Body of pancreas (tissue), 4 donors: ENCODE results near the gene ITGA2. TPM values are rescaled to one million over a fixed set of nuclear protein-coding genes. Genes with fewer than 3 reads are reported as not detected.

Experiments used
- ATAC-seq: fragments of 150-250 bp; one replicate; pipeline ENCODE4 v1.9.1; 2016
- DNase-seq, 4 donors: peaks; one replicate each; pipeline ENCODE4 v3.0.0-alpha.2; 2019
- H3K27ac ChIP-seq, 4 donors: fragments of 200-600 bp; sonication (generic); 1 replicate in 3 of 4; 2 replicates in 1 of 4; pipeline versions ENCODE4 v1.5.1 to v1.6.1; 2016 to 2019; ENCODE audit warnings: mild to moderate bottlenecking in 1 of 4, mixed read lengths in 1 of 4, moderate library complexity in 1 of 4
- H3K27me3 ChIP-seq, 2 donors: fragments of 200-600 bp; sonication (generic); one replicate each; pipeline ENCODE4 v1.6.0; 2016; ENCODE audit warnings: mild to moderate bottlenecking in 1 of 2
- H3K36me3 ChIP-seq, 2 donors: fragments of 200-600 bp; sonication (generic); replicated peaks in 1 of 2; 2 replicates each; pipeline ENCODE4 v1.5.1; 2016; ENCODE audit warnings: low read depth in 2 of 2; ENCODE audit not compliant: insufficient read depth in 1 of 2
- H3K4me1 ChIP-seq: fragments of 200-600 bp; sonication (generic); one replicate; pipeline ENCODE4 v1.6.0; 2016
- H3K4me3 ChIP-seq, 2 donors: fragments of 200-600 bp; sonication (generic); 1 replicate in 1 of 2; 2 replicates in 1 of 2; pipeline ENCODE4 v1.5.1; 2016 to 2019
- H3K9me3 ChIP-seq, 3 donors: fragments of 200-600 bp; sonication (generic); 1 replicate in 2 of 3; 2 replicates in 1 of 3; pipeline ENCODE4 v1.5.1; 2016
- POLR2A ChIP-seq, 3 donors: fragments of 450-650 bp; IDR thresholded peaks; one replicate each; pipeline ENCODE4 v1.6.1; 2016; ENCODE audit warnings: antibody characterized with exemption in 3 of 3, mild to moderate bottlenecking in 2 of 3
- WGBS, 2 donors: methylation state at CpG; one replicate each; pipeline ENCODE4 v1.1.5; 2017; 5-methylcytosine and 5-hydroxymethylcytosine counted together
- intact Hi-C: fragments of 100-400 bp; cut with DNase I; formaldehyde crosslinking; loops from one replicate; pipeline ENCODE4 v1.15.1; 2023
- total RNA-seq, 2 donors: library from RNA; depleted of rRNA; stranded (reverse); fragments of >200 nt; gene quantifications; one replicate each; pipeline ENCODE4 v1.1.0, GENCODE V29; 2016
- TF ChIP-seq, protein P1 (sequence below), 7 experiments: fragments of 450-650 bp in 4 of 7; fragments of 200-600 bp in 3 of 7; sonication (generic) in 3 of 7; IDR thresholded peaks; one replicate each; pipeline ENCODE4 v1.5.1; 2016 to 2019; ENCODE audit warnings: antibody characterized with exemption in 7 of 7

Gene ITGA2
- total RNA-seq, 2 donors from 2014 or later = 4.0 to 4.4 TPM

DNA sequence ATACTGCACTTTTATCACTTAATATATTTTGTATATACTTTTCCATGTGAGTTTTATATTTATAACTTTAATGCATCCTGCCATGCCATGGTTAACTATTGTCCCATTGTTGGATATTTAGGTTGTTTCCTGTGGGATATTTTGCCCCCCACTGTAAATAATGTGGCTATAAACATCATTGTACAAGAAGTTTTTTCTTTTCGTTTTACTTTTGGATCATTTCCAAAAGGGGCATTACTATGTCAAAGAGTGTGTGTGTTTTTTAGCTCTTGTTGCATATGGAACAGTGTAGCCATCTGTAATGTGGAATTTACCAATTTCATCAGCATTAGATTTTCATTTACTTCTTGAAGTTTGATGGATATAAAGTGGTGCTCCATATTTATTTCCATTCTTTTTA lies 13.3 kb downstream of the ITGA2 start:
- intact Hi-C loops = no loop called here

GRCh38 chr5:53003144-53003543 lies 14.0 kb downstream of the ITGA2 start:
- no peak for ATAC-seq
- H3K4me3 ChIP-seq = no peak overlapping the region
- no peak overlapping the region for H3K27ac ChIP-seq
- H3K36me3 ChIP-seq = no peaks in the 10 kb centered on the region
- no peaks in the 10 kb centered on the region for H3K9me3 ChIP-seq
- TF ChIP-seq, protein P1, sequence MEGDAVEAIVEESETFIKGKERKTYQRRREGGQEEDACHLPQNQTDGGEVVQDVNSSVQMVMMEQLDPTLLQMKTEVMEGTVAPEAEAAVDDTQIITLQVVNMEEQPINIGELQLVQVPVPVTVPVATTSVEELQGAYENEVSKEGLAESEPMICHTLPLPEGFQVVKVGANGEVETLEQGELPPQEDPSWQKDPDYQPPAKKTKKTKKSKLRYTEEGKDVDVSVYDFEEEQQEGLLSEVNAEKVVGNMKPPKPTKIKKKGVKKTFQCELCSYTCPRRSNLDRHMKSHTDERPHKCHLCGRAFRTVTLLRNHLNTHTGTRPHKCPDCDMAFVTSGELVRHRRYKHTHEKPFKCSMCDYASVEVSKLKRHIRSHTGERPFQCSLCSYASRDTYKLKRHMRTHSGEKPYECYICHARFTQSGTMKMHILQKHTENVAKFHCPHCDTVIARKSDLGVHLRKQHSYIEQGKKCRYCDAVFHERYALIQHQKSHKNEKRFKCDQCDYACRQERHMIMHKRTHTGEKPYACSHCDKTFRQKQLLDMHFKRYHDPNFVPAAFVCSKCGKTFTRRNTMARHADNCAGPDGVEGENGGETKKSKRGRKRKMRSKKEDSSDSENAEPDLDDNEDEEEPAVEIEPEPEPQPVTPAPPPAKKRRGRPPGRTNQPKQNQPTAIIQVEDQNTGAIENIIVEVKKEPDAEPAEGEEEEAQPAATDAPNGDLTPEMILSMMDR (IDR thresholded peaks at IDR 0.05) = no peak
- no peak for TF ChIP-seq POLR2A (IDR thresholded peaks at IDR 0.05)
- WGBS, 2 donors = 73 to 82% methylated on average over 1 of the region's 1 CpG
- intact Hi-C loops = no loop called here
- no peak for DNase-seq
- no peaks in the 10 kb centered on the region for H3K4me1 ChIP-seq
- no peaks in the 10 kb centered on the region for H3K27me3 ChIP-seq

More for the DNA sequence above, 13.3 kb downstream of the ITGA2 start:
- Histone ChIP-seq H3K27me3 (no peaks in the 10 kb centered on the region), H3K9me3 (no peaks in the 10 kb centered on the region), H3K36me3 (no peaks in the 10 kb centered on the region), H3K4me1 (no peaks in the 10 kb centered on the region), H3K4me3 (no peak overlapping the region), H3K27ac (no peak overlapping the region)
- ATAC-seq (no peak), DNase-seq (no peak)
- TF ChIP-seq, protein P1 (IDR thresholded peaks at IDR 0.05) = no peak
- TF ChIP-seq POLR2A (IDR thresholded peaks at IDR 0.05) = no peak
- 77 to 91% methylated on average over 1 of the region's 1 CpG for WGBS, 2 donors

DNA sequence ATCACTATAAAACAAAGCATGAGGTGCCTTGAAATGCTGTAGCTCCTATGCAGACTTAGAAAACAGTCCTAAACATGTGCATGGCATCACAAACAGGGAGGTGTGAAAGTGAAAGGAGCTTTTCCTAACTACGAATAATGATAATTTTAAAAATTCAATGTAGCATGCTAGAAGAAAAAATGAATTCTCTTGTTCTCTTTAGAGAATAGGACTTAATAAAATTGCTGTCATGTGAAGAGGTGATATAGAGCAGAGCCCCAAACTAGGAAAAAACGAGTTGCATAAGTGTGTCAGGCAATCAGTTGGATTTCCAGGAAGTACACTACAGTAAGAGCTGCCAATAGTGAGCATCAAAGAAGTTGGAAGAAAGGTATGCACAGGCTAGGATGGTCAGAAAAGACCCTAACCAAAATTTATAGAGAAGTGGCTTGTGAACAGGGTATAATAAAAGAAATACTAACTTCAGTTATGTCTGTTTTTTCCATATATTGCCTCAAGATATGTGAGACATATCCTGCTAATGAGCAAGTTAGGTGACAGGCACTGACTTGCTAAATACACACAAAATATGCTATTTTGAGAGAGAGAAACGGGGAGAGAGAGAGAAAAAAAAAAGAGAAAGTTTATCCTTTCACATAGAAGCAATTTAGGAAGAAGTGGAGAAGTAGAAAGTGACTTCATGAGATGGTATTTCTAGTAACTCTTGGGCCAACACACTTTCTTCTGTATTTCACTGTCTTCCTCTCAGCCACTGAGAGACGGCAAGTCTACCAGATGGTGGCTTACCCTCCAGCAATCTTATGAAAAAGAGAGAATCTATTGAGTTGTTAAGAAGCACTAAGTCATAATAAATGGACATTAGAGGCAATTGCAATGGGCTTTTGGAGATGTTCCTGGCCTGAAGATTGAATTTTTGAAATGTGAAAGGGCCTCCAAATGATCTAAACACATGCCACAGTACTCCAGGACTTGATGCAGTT lies 18.0 kb downstream of the ITGA2 start:
- Histone ChIP-seq H3K36me3 (no peaks in the 10 kb centered on the region), H3K27me3 (no peaks in the 10 kb centered on the region), H3K27ac (no peak overlapping the region), H3K4me3 (no peak overlapping the region), H3K9me3 (no peaks in the 10 kb centered on the region), H3K4me1 (no peaks in the 10 kb centered on the region)
- WGBS, 2 donors = 53 to 54% methylated on average over 4 of the region's 4 CpGs
- ATAC-seq (no peak), DNase-seq (no peak)
- intact Hi-C loops = no loop called here
- no peak for TF ChIP-seq POLR2A (IDR thresholded peaks at IDR 0.05)

GRCh38 chr5:53008751-53009150 lies 19.6 kb downstream of the ITGA2 start:
- Histone ChIP-seq H3K4me1 (no peaks in the 10 kb centered on the region), H3K27ac (no peak overlapping the region), H3K27me3 (no peaks in the 10 kb centered on the region), H3K4me3 (no peak overlapping the region), H3K9me3 (no peaks in the 10 kb centered on the region), H3K36me3 (no peaks in the 10 kb centered on the region)
- WGBS, 2 donors = 25 to 56% methylated on average over 1 of the region's 1 CpG
- intact Hi-C loops = no loop called here
- ATAC-seq (no peak), DNase-seq (no peak)
- no peak for TF ChIP-seq POLR2A (IDR thresholded peaks at IDR 0.05)

DNA sequence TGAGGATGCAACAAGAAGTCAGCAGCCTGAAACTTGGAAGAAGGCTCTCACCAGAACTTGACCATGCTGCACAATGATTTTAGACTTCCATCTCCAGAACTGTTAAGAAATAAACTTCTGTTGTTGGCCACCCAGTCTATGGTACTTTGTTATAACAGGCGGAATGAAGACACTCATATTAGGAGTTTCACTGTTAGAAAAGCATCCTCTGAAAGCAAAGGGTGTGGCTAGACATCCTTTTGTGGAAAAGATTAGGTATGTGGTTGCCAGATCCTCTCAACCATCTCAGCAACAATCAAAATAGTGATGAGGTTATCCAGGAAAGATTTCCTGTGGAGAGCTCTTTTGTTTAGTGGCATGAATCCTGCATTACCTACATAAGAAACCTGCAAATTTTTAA lies 20.7 kb downstream of the ITGA2 start:
- whole genome bisulfite sequencing, 2 donors = 81 to 88% methylated on average over 1 of the region's 1 CpG
- ATAC-seq = no peak

More for the DNA sequence above, 20.7 kb downstream of the ITGA2 start:
- Histone ChIP-seq H3K4me3 (no peak overlapping the region), H3K27ac (no peak overlapping the region), H3K9me3 (no peaks in the 10 kb centered on the region), H3K36me3 (no peaks in the 10 kb centered on the region), H3K4me1 (no peaks in the 10 kb centered on the region), H3K27me3 (no peaks in the 10 kb centered on the region)
- DNase-seq = no peak
- TF ChIP-seq, protein P1 (IDR thresholded peaks at IDR 0.05) = no peak
- no peak for TF ChIP-seq POLR2A (IDR thresholded peaks at IDR 0.05)
- intact Hi-C loops = no loop called here
